Fibroblast of lung (primary cell): ENCODE measurements around the gene DENND2D. TPM values are rescaled to one million over a fixed set of nuclear protein-coding genes. Genes with fewer than 3 reads are reported as not detected.

Experiments used
- DNase-seq, 2 donors: peaks; one replicate each; pipeline versions ENCODE4 v3.0.0 to v3.0.0-alpha.2; 2010; ENCODE audit warnings: low read depth in 2 of 2
- H2AFZ ChIP-seq: 2 replicates; pipeline ENCODE4 v1.5.1; 2012; ENCODE audit warnings: low read length, control low read depth, inconsistent platforms
- H3K27ac ChIP-seq: 2 replicates; pipeline ENCODE4 v1.5.1; 2011; ENCODE audit warnings: low read length, control low read depth; ENCODE audit not compliant: insufficient read depth
- H3K27me3 ChIP-seq: 2 replicates; pipeline ENCODE4 v1.5.1; 2011; ENCODE audit warnings: mild to moderate bottlenecking, low read length; ENCODE audit not compliant: control insufficient read depth, insufficient read depth
- H3K36me3 ChIP-seq: 2 replicates; pipeline ENCODE4 v1.5.1; 2011; ENCODE audit warnings: low read length; ENCODE audit not compliant: control insufficient read depth, insufficient read depth
- H3K4me1 ChIP-seq: 2 replicates; pipeline ENCODE4 v1.5.1; 2011; ENCODE audit warnings: low read length; ENCODE audit not compliant: control insufficient read depth, insufficient read depth; ENCODE audit errors: extremely low read depth
- H3K4me2 ChIP-seq: 2 replicates; pipeline ENCODE4 v1.5.1; 2011; ENCODE audit warnings: low read length, control low read depth; ENCODE audit not compliant: insufficient read depth; ENCODE audit errors: extremely low read depth
- H3K4me3 ChIP-seq, 4 experiments: fragments of 200-600 bp in 1 of 4; sonication (generic) in 1 of 4; replicated peaks in 1 of 4; 2 replicates each; pipeline ENCODE4 v1.5.1; 2011 to 2016; ENCODE audit warnings: low read length in 4 of 4, low read depth in 3 of 4, mild to moderate bottlenecking in 3 of 4, control low read depth in 2 of 4, inconsistent platforms in 1 of 4, mixed read lengths in 1 of 4; ENCODE audit not compliant: insufficient read depth in 1 of 4; ENCODE audit errors: control extremely low read depth in 1 of 4
- H3K79me2 ChIP-seq: 2 replicates; pipeline ENCODE4 v1.5.1; 2012; ENCODE audit warnings: mild to moderate bottlenecking, low read length, inconsistent platforms; ENCODE audit not compliant: control insufficient read depth, insufficient read depth
- H3K9ac ChIP-seq: 2 replicates; pipeline ENCODE4 v1.5.1; 2011; ENCODE audit warnings: mild to moderate bottlenecking, low read length, control low read depth; ENCODE audit not compliant: insufficient read depth
- H3K9me3 ChIP-seq: 2 replicates; pipeline ENCODE4 v1.5.1; 2012; ENCODE audit warnings: low read depth, low read length; ENCODE audit not compliant: control insufficient read depth, insufficient read depth
- H4K20me1 ChIP-seq: 2 replicates; pipeline ENCODE4 v1.5.1; 2011; ENCODE audit warnings: low read length; ENCODE audit not compliant: control insufficient read depth, insufficient read depth; ENCODE audit errors: extremely low read depth
- CTCF ChIP-seq, 2 donors: IDR thresholded peaks in 1 of 2; conservative IDR thresholded peaks in 1 of 2; 1 replicate in 1 of 2; 2 replicates in 1 of 2; pipeline ENCODE4 v1.5.1; 2011 to 2012; ENCODE audit warnings: low read length in 2 of 2, control low read depth in 1 of 2, inconsistent platforms in 1 of 2, low read depth in 1 of 2, mild to moderate bottlenecking in 1 of 2
- EZH2 ChIP-seq: IDR thresholded peaks from 2 replicates; pipeline ENCODE4 v1.5.1; 2012; ENCODE audit warnings: low read length, control low read depth, mild to moderate bottlenecking; ENCODE audit errors: missing control alignments
- polyA plus RNA-seq, 2 donors: library from polyadenylated mRNA; depleted of rRNA in 1 of 2; stranded (reverse) in 1 of 2; unstranded in 1 of 2; fragments of >200 nt; gene quantifications; 2 replicates each; pipeline ENCODE4 v1.2.1, GENCODE V29; 2011 to 2012; ENCODE audit warnings: missing spikeins in 1 of 2
- total RNA-seq: library from RNA; depleted of rRNA; stranded (reverse); fragments of >200 nt; gene quantifications from 2 replicates; pipeline ENCODE4 v1.2.1, GENCODE V29; 2014

Gene DENND2D
- total and polyA plus RNA-seq, 2 donors (not counting 1 experiment from before 2014, with no cell fraction given): 2.2 to 15.7 TPM

GRCh38 chr1:111238056-111238795 lies 37.8 kb upstream of the DENND2D start:
- Histone ChIP-seq H4K20me1 (no peaks in the 10 kb centered on the region), H3K4me3 (no peak overlapping the region), H3K27me3 (no peaks in the 10 kb centered on the region), H3K79me2 (no peaks in the 10 kb centered on the region), H3K9me3 (no peaks in the 10 kb centered on the region), H3K36me3 (no peaks in the 10 kb centered on the region), H3K9ac (no peak overlapping the region), H3K4me2 (no peak overlapping the region), H3K4me1 (no peaks in the 10 kb centered on the region), H3K27ac (no peak overlapping the region), H2AFZ (no peak overlapping the region)
- DNase-seq: peak in 1 of 2 donors; percentile 33
- TF ChIP-seq EZH2: no peak

- Histone ChIP-seq H3K4me3 (no peak overlapping the region), H3K27me3 (no peaks in the 10 kb centered on the region), H2AFZ (no peak overlapping the region), H3K4me2 (no peak overlapping the region), H3K79me2 (no peaks in the 10 kb centered on the region), H3K9me3 (no peaks in the 10 kb centered on the region), H3K27ac (no peak overlapping the region), H4K20me1 (no peaks in the 10 kb centered on the region), H3K36me3 (no peaks in the 10 kb centered on the region), H3K9ac (no peak overlapping the region), H3K4me1 (no peaks in the 10 kb centered on the region)
- no peak for TF ChIP-seq EZH2
- no peak for TF ChIP-seq CTCF (conservative IDR thresholded peaks at IDR 0.05 in 1 of 2, IDR thresholded peaks at IDR 0.05 in 1 of 2; ENCODE audit: low read depth in 1 of 2, low read length in 2 of 2)
- DNase-seq: no peak
Measured at GRCh38 chr1:111236806-111237205, 36.4 kb upstream of the DENND2D start.

- H3K9me3 ChIP-seq: no peaks in the 10 kb centered on the region
- H3K27me3 ChIP-seq: no peaks in the 10 kb centered on the region
- H3K27ac ChIP-seq: no peak overlapping the region
- H3K79me2 ChIP-seq: no peaks in the 10 kb centered on the region
- no peak overlapping the region for H3K9ac ChIP-seq
- no peaks in the 10 kb centered on the region for H3K36me3 ChIP-seq
- H3K4me3 ChIP-seq: no peak overlapping the region
- TF ChIP-seq EZH2 (no peak), CTCF (conservative IDR thresholded peaks at IDR 0.05 in 1 of 2, IDR thresholded peaks at IDR 0.05 in 1 of 2; ENCODE audit: low read depth in 1 of 2, low read length in 2 of 2) (no peak)
- no peaks in the 10 kb centered on the region for H4K20me1 ChIP-seq
- no peak overlapping the region for H2AFZ ChIP-seq
- DNase-seq: no peak
- no peak overlapping the region for H3K4me2 ChIP-seq
- no peaks in the 10 kb centered on the region for H3K4me1 ChIP-seq
Measured at GRCh38 chr1:111236379-111236778, 35.9 kb upstream of the DENND2D start.
